GM21717 (cell line): ENCODE results near the gene RSPH10B2.
"Not testable (repeated sequence)": the region's sequence is repeated elsewhere in the genome, so short reads cannot be mapped to it uniquely, and the experiment has no call there.

Experiments used
- ATAC-seq: cut with Tn5 transposase; IDR thresholded peaks from one replicate; pipeline ENCODE4 v1.9.1; 2021; ENCODE audit warnings: mild to moderate bottlenecking, moderate library complexity; ENCODE audit not compliant: unreplicated experiment

Gene RSPH10B2

DNA sequence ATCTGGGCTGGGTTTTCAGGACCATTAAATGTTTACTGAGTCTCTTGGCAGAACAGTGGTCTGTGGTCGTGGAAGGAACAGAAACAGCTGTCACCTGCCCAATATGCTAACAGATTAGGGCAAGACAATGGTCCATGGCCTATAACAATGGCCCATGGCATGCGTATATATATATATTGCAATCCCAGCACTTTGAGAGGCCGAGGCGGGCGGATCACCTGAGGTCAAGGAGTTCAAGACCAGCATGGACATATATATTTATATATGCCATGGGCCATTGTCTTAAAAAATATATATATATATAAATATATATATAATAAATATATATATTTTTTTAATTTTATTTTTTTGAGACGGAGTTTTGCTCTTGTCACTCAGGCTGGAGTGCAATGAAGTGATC lies 27.7 kb downstream of the RSPH10B2 start:
- not testable (repeated sequence) for ATAC-seq

DNA sequence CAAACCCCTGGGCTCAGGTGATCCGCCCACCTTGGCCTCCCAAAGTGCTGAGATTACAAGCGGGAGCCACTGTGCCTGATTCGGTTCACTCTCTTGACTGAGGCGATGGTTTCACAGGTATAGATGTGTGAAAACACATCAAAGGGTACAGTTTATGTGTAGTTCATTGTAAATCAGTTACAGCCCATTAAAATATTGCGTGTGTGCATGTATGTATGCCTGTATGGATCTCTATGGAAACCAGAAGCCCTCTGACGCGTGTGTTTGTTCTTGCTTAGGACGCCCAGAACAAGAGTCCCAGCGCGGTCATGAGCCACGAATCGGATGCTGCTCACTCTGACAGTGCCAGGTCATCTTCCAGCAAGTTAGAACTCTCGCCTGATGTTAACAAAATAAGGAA lies 35.5 kb downstream of the RSPH10B2 start:
- not testable (repeated sequence) for ATAC-seq

DNA sequence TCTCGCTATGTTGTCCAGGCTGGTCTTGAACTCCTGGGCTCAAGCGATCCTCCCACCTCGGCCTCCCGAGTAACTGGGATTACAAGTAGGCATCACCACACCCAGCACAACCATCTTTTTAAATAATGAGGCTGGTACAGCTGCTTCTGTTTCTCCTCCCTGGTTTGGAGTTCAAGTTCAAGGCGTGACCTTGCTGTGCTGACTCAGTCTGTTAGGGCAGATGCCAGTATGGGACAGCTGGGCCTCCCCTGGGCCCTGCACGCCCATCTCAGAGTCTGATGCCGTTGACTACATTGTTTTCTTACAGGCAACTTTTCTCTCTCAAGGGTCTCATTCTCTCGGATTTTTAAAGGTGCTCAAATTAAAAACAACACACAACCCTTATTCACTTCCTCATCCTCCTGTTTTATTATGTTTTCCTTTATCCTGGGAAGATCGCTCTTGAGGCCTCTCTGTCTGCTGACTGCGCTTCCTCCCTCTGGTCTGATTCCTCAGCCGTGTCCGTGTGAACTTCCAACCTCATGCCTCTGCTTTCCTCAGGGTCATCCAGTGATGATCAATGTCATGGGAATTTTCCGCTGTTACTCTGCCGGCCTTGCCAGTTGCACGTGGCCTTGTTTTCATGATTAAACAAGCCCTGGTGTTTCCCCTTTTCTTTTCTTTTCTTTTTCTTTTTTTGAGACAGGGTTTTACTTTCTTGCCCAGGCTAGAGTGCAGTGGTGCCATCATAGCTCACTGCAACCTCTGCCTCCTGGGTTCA lies 38.4 kb downstream of the RSPH10B2 start:
- not testable (repeated sequence) for ATAC-seq

DNA sequence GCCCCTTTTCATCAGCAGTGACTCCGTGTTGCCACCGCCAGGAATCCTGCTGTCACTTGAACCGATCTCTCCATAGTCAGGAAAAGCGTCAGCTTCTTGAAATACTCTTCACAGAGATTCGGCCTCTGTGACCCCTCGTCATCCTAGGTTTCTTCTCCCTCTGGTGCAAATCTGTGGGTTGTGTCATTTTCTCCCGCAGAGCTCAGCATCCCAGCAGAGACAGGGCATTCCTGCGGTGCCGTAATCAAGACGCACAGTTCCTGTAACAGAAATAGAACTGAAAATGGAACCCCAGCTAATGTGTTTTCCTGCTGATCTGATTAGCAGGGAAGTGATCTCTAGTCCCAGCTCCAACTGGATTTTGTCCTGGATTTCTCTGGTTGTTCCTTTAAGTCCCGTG lies 40.4 kb downstream of the RSPH10B2 start:
- ATAC-seq: not testable (repeated sequence)

DNA sequence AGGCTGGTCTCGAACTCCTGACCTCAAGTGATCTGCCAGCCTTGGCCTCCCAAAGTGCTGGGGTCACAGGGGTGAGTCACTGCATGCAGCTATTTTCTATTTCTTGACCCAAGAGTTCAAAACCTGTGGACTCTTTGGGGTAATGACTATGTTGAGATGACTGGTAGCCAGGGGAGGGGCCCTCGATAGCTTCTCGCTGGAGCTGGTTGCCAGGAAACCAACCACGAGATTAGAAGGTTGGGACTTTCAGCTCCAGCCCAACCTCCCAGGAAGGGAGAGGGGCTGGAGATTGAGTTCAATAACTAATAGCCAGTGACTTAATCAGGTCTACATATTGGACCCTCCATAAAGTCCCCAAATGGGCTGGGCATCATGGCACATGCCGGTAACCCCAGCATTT lies 43.3 kb downstream of the RSPH10B2 start:
- ATAC-seq: not testable (repeated sequence)

DNA sequence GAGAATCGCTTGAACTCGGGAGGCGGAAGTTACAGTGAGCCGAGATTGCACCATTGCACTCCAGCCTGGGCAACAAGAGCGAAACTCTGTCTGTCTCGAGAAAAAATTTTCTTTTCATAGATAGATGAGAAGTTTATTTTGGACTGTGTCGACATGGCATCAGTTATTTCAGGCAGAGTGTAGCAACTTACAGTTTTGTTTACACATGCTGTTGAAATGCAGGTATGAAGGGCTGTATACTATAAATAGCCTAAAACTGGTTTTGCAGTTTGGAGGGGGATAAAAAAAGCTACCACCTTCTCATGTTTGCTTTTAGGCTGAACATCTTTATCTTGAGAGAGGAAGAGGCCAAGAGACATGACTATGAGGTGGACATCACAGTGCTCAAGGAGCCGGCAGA lies 44.1 kb downstream of the RSPH10B2 start:
- not testable (repeated sequence) for ATAC-seq

DNA sequence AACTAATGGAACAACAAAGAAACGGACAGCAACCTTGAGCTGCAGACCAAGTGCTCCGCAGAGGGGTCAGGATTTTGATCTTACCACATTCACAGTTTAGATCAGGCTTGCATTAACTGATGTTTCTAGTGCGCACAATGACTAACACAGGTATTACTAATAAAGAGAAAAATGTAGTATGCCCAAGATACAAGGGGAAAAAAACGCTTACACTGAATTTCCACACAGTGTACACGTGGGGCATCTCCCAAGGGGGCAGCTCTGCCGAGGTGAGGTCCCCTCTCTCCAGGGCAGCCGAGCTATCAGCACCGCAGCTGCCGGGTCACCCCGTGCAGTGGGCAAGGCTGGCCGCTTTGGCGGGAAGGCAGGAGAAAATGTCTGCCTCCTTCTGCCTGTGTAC lies 46.0 kb downstream of the RSPH10B2 start:
- ATAC-seq: not testable (repeated sequence)

DNA sequence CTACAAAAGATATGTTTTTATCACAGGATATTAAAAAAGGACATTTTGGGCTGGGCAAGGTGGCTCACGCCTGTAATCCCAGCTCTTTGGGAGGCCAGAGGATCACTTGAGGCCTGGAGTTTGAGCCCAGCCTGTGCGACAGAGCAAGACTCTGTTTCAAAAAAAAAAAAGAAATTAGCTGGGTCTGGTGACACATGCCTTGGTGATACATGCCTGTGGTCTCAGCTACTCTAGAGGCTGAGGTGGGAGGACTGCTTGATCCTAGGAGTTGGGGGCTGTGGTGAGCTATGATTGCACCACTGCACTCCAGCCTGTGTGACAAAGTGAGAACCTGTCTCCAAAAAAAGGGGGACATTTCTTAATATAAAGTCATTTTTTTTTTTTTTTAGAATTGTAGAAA lies 46.4 kb downstream of the RSPH10B2 start:
- not testable (repeated sequence) for ATAC-seq

DNA sequence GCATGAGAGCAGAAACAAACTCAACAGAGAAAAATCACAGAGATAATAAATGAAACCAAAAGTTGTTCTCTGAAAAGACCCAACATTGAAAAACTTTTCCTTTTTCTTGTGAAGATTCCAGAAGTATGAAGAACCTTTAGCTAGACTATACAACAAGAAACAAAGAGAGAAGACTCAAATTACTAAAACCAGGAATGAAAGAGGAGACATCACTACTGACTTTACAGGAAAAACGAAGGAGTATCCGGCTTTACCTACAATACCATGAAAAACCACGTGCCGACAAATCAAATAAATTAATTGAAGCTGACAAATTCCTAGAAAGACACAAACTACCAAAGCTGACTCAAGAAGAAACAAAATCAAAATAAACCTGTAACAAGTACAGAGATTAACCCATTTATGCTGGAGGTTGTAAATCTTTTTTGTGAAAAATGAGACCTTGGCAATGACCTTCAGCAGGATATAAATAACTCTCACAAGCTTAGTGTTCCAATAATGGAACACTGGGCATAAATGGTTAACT lies 53.6 kb downstream of the RSPH10B2 start:
- not testable (repeated sequence) for ATAC-seq

DNA sequence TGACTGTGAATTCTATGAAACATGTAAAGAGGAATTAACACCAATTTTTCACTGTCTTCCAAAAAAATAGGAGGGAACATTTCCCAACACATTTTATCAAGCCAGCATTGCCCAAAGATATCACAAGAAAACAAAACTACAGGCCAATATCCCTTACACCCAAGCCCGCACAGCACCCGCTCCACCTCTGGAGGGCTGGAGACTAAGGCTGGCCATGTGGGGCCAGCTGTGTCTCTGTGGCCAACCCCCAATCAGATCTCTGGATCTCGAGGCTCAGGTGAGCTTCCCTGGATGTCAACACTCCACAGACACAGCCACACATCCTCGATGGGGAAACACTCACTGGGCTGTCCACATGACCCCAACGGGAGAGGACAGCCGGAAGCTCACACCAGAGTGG lies 54.1 kb downstream of the RSPH10B2 start:
- ATAC-seq: not testable (repeated sequence)

DNA sequence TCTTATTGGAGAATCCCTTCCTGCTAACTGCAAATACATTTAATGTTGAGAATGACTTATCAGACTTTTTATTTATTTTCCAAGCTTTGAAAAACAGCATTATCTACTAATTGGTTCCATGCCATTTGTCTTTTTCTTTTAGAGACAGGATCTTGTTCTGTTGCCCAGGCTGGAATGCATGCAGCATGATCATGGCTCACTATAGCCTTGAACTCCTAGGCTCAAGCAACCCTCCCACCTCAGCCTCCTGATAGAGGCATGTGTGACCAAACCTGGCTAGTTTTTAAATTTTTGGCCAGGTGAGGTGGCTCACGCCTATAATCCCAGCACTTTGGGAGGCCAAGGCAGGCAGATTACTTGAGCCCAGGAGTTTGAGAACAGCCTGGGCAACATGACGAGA lies 59.1 kb downstream of the RSPH10B2 start:
- ATAC-seq: not testable (repeated sequence)

DNA sequence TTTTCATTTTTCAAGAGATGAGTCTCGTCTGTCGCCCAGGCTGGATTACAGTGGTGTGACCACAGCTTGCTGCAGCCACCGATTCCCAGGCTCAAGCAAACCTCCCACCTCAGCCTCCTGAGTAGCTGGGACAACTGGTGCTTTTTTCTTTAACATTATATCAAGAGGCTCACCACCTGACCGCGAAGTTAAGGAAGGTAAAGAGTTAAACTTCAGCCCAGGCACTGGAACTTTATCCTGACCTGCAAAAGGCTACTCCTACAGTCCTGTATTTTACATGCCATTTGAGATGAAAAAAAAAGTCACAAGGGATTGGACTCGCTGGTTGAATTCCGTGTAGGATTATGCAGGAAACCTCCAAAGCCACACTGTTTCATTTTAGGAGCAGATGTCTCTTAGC lies 61.6 kb downstream of the RSPH10B2 start:
- not testable (repeated sequence) for ATAC-seq

DNA sequence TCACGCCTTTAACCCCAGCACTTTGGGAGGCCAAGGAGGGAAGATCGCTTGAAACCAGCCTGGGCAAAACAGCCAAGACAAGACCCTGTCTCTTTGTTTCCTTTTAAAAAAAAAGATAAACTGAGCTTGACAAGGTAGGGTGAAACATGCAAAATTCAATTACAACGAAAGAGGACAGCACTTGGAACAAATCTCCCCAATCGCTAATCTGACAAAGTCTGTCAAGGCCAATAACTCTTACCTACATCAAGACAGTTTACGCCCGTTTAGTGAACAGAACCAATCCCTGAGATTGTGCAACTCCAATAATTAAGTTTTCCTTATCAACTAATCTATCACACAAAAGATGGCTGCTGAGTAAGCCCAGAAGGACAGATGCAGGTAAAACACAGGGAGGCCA lies 67.7 kb downstream of the RSPH10B2 start:
- not testable (repeated sequence) for ATAC-seq

DNA sequence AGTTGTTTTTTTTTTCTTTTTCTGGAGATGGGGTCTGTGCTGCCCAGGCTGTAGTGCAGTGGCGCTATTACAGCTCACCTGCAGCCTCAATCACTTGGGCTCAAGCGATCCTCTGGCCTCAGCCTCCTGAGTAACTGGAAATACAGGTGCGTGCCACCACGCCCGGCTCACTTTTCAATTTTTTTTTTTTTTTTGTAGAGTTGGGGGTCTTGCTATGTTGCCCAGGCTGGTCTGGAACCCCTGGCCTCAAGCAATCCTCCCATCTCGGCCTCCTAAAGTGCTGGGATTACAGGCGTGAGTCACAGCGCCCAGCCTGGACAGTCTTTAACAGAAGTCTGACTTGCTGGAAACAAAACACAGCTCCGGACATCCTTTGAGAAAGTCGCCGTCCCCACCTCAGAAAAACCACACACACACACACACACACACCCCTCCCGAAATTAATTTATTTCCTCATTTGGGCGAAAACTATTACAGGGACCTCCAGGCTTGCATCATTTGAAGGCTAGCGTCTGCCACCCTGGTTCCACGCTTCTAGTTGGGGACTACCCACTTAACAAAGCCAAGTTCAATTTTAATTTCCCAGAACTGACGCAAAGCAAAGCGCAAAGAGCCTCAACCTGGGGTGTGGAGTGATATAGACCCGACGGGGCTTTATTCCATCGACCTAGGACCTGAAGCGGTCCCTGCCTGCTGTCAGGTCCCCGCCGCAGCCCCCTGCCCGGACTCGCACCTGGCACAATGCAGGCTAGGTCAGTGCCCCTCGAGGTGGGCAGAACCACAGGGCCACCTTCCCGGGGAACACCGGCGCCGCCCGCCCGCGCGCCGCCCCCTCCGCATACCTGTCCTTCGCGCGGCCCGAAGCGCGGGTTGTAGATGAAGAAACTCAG lies 71.6 kb downstream of the RSPH10B2 start:
- ATAC-seq: peak; percentile 49

DNA sequence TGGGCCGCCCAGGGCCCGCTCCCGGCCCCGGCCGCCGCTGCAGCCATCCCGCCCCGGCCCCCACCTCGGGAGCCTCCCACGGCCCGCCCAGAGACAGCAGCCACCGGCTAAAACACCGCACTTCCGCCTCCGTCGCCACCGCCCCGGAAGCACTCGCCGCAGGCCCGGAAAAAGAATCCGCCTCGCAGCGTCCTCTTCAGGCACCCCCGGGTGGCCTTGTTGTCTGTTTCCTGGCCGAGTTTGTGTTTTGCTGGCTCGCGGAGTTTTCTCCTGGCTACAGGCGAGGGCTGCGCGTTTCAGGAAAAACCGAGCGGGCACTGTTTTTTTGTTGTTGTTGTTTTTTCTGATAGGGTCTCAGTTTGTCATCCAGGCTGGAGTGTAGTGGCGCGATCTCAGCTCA lies 72.2 kb downstream of the RSPH10B2 start, which contains the start of gene CCZ1B:
CCZ1B (minus strand) TSS at position 125 of the 400 bp plus-strand sequence; CDS start at position 47, 78 bp downstream.
- ATAC-seq: peak; percentile 100

DNA sequence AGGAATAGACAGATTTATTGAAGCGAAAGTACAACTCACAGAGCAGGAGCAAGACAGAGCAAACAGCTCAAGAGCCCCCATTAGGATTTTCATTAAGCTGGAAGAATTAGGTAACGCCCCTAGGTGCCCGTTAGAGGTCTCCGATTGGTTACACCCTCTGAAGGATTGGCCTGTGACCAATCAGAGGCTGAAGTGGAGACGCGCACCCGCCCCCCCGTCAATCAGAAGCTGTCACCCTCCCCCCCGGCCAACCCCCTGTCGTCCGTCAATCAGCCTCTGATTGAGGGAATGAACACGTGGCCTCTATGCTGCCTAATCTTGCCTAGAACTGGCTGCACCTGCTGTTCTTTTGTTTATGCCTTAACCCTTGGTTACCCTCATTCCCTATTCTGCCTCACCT lies 73.3 kb downstream of the RSPH10B2 start:
- not testable (repeated sequence) for ATAC-seq

DNA sequence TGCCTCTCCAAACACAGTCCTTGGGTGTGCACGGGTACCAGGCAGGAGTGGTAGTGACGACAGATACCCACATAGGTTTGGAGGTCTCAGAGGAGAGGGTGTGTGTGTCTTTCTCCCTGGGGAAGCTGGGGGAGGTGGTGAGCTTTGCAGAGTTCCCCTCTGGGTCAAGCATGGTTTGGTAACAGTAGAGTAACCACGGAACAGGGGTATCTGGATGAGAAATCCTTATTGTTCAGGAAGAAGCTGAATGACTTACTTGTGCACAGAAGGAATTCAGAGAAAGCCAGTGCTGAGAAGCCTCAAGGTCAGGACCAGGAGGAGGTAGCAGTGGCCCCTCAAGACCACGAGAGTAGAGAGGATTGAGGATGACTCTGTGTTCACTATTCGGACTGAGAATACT lies 75.7 kb downstream of the RSPH10B2 start:
- not testable (repeated sequence) for ATAC-seq

DNA sequence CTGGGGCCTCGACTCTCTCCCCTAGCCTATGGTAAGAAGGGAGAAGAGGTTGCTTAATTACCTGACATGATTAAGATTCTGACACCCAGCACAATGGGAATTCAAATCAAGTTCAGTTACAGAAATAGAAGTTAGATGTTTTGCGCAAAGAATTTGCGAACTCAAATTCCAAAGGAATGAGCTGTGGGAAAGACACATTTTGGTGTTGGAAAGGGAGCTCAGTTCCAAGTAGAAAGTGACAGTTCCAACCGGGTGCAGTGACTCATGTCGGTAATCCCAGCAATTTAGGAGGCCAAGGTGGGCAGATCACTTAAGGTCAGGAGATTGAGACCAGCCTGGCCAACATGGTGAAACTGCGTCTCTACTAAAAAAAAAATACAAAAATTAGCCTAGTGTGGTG lies 76.1 kb downstream of the RSPH10B2 start:
- ATAC-seq: not testable (repeated sequence)

DNA sequence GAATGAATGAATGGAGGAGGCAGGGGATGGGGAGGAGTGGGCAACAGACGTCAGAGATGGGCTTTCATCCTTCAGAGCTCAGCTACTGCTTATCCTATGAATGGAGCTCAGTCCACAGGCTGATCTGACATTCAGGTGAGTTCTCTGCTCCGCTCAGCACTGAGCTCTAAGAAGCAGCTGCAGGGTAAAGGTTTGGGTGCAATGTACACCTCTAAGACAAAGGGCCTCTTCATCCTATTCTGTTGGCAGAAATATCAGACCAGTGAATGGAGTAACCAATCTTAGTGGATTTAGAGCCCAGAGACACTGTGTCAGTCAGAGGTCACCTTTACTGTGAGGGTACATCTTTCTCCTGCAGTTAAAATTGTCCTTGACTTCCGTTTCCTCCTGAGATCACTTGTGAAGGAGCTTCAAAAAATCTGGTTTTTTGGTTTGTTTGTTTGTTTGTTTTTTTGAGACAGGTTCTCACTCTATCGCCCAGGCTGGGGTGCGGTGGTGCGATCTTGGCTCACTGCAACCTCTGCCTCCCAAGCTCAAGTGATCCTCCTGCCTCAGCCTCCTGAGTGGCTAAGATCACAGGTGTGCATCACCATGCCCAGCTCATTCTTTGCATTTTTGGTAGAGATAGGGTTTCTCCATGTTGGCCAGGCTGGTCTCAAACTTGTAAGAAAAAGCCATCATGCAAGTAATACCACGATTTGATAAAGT lies 77.3 kb downstream of the RSPH10B2 start:
- no peak for ATAC-seq

DNA sequence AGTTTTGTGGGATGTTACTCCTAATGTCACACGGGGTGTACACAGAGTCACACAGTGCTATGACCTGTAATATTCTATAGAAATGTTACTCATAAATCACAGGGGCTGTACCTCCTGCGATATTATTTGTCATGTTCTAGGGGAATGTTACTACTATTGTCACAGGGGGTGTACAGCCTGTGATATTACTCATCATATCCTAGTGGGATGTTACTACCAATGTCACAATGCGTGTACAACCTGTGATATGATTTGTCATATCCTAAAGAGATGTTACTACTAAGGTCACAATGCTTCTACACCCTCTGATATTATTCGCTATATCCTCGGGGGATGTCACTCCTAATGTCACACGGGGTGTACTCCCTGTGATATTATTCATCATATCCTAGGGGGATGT lies 79.7 kb downstream of the RSPH10B2 start:
- no peak for ATAC-seq

DNA sequence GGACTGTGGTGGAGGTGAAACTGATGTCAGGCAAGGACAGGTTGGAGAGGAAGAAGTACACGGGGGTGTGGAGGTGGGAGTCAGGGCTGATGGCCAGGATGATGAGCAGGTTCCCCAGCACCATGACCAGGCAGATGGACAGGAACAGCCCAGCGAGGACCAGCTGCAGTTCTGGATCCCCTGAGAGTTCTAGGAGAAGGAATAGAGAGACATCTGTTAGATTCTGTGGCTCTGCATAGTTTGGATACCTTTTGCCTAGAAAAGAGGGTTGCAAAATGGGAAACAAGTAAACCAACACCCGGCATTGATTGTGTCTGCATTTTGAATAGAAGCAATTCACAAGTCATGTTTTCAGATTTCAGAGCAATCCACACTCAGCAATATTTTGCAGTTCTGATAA lies 81.6 kb downstream of the RSPH10B2 start:
- not testable (repeated sequence) for ATAC-seq
